ENCODE data around the gene SLC6A19.

GRCh38 chr5:1209896-1210776, 8.7 kb downstream of the SLC6A19 start:
- TF ChIP-seq POLR2A (IDR thresholded peaks at IDR 0.05) (no peak), CTCF (IDR thresholded peaks at IDR 0.05) (no peak)

Data from adrenal gland (tissue), 5 donors.